GM12878 (cell line): ENCODE results near the gene SLC25A3. TPM values are rescaled to one million over a fixed set of nuclear protein-coding genes. Genes with fewer than 3 reads are reported as not detected.

ENCODE experiments used
- ATAC-seq: fragments of 200-7000 bp; cut with Tn5 transposase; 3 replicates; pipeline ENCODE4 v1.9.1; 2020; ENCODE audit warnings: mild to moderate bottlenecking, moderate library complexity
- BruUV-seq: library from RNA; stranded (reverse); fragments of 400-500 nt; replicated peaks from 2 replicates; lab custom pipeline; 2021; lab: Mats Ljungman, UMichigan
- CTCF ChIA-PET: fragments of 300-600 bp; sonication (Branson Sonifier 250); formaldehyde crosslinking; extraction: SDS; loops from one replicate; lab custom pipeline; 2021; ENCODE audit warnings: inconsistent platforms; lab: Yijun Ruan, JAX
- POLR2A ChIA-PET: fragments of 350-600 bp; formaldehyde crosslinking; extraction: SDS; loops from one replicate; lab custom pipeline; 2021; ENCODE audit warnings: inconsistent platforms; lab: Charles Lee
- RAD21 ChIA-PET: fragments of 300-600 bp; sonication (Branson Sonifier 250); formaldehyde crosslinking; loops from one replicate; lab custom pipeline; 2023; ENCODE audit warnings: antibody characterized with exemption; ENCODE audit not compliant: unreplicated experiment; lab: Charles Lee
- SMC1A ChIA-PET: fragments of 300-600 bp; sonication (Branson Sonifier 250); formaldehyde crosslinking; loops from one replicate; lab custom pipeline; 2023; ENCODE audit not compliant: unreplicated experiment, uncharacterized antibody; lab: Charles Lee
- DNase-seq: peaks from one replicate; pipeline ENCODE4 v3.0.0-alpha.2; 2011; ENCODE audit warnings: low read depth, low spot score
- FAIRE-seq: peaks from 3 replicates; lab custom pipeline; 2011; peaks lifted over from hg19 to GRCh38; lab: Jason Lieb, UNC
- H2AFZ ChIP-seq: 2 replicates; pipeline ENCODE4 v1.6.0; 2011; ENCODE audit warnings: low read depth, low read length, control low read depth; ENCODE audit not compliant: control insufficient read depth
- H3K27ac ChIP-seq: 2 replicates; pipeline ENCODE4 v1.5.1; 2011; ENCODE audit warnings: control low read depth; ENCODE audit not compliant: control insufficient read depth, insufficient read depth
- H3K27me3 ChIP-seq, 2 experiments: replicated peaks in 1 of 2; 2 replicates each; pipeline versions ENCODE4 v1.6.0 to v1.6.1; 2011; ENCODE audit warnings: low read length in 1 of 2; ENCODE audit not compliant: control insufficient read depth in 2 of 2, insufficient read depth in 2 of 2
- H3K36me3 ChIP-seq, 2 experiments: 2 replicates each; pipeline ENCODE4 v1.5.1; 2011; ENCODE audit warnings: low read length in 1 of 2; ENCODE audit not compliant: control insufficient read depth in 2 of 2, insufficient read depth in 2 of 2
- H3K4me1 ChIP-seq: 2 replicates; pipeline ENCODE4 v1.6.1; 2011; ENCODE audit warnings: mild to moderate bottlenecking, low read length, moderate library complexity, mixed read lengths; ENCODE audit not compliant: control insufficient read depth, insufficient read depth
- H3K4me2 ChIP-seq: 2 replicates; pipeline ENCODE4 v1.6.0; 2011; ENCODE audit warnings: control low read depth; ENCODE audit not compliant: control insufficient read depth, insufficient read depth
- H3K4me3 ChIP-seq: fragments of 200-600 bp; sonication (generic); 2 replicates; pipeline ENCODE4 v1.5.1; 2016
- H3K79me2 ChIP-seq: 2 replicates; pipeline ENCODE4 v1.6.0; 2011; ENCODE audit warnings: low read length; ENCODE audit not compliant: control insufficient read depth, insufficient read depth
- H3K9ac ChIP-seq: 2 replicates; pipeline ENCODE4 v1.8.0; 2011; ENCODE audit warnings: low read length, control low read depth, mixed read lengths; ENCODE audit not compliant: control insufficient read depth, insufficient read depth
- H3K9me3 ChIP-seq: replicated peaks from 3 replicates; pipeline ENCODE4 v1.5.1; 2011; ENCODE audit warnings: mild to moderate bottlenecking, low read length; ENCODE audit not compliant: control insufficient read depth, insufficient read depth
- H4K20me1 ChIP-seq: 2 replicates; pipeline ENCODE4 v1.6.0; 2011; ENCODE audit not compliant: control insufficient read depth, insufficient read depth
- ASH2L ChIP-seq: fragments of 300-600, 200-600 bp; sonication (generic); IDR thresholded peaks from 2 replicates; pipeline ENCODE4 v1.6.1; 2017; ENCODE audit warnings: low read depth, mild to moderate bottlenecking, borderline replicate concordance
- EED ChIP-seq: sonication (generic); IDR thresholded peaks from 2 replicates; pipeline ENCODE4 v1.6.1; 2016; ENCODE audit warnings: antibody characterized with exemption, low read depth
- EP300 ChIP-seq, 2 experiments: fragments of 150-350 bp in 1 of 2; IDR thresholded peaks; 2 replicates each; pipeline ENCODE4 v1.6.1; 2011 to 2012; ENCODE audit warnings: low read depth in 2 of 2, low read length in 2 of 2, borderline replicate concordance in 1 of 2, improper control_type of control experiment in 1 of 2, inconsistent platforms in 1 of 2; ENCODE audit not compliant: control insufficient read depth in 1 of 2
- MEF2B ChIP-seq: fragments of 450-650 bp; IDR thresholded peaks from 2 replicates; pipeline ENCODE4 v1.6.1; 2018; ENCODE audit warnings: mild to moderate bottlenecking, moderate library complexity; ENCODE audit not compliant: partially characterized antibody, poor library complexity, severe bottlenecking
- NFYA ChIP-seq: IDR thresholded peaks from 2 replicates; pipeline ENCODE4 v1.6.1; 2011; ENCODE audit warnings: low read depth, mild to moderate bottlenecking, low read length, improper control_type of control experiment, borderline replicate concordance
- NKRF ChIP-seq: fragments of 450-650 bp; conservative IDR thresholded peaks from 2 replicates; pipeline ENCODE4 v1.6.1; 2017; ENCODE audit warnings: mild to moderate bottlenecking, moderate library complexity
- PAX5 ChIP-seq: IDR thresholded peaks from 2 replicates; pipeline ENCODE4 v1.6.1; 2011; ENCODE audit warnings: low read depth, low read length, borderline replicate concordance
- PAX8 ChIP-seq: fragments of 450-650 bp; IDR thresholded peaks from 2 replicates; pipeline ENCODE4 v1.6.1; 2017; ENCODE audit warnings: mild to moderate bottlenecking, moderate library complexity
- POU2F2 ChIP-seq: IDR thresholded peaks from 3 replicates; pipeline ENCODE4 v1.6.1; 2011; ENCODE audit warnings: low read depth, mild to moderate bottlenecking, low read length, borderline replicate concordance
- SIN3A ChIP-seq: IDR thresholded peaks from 2 replicates; pipeline ENCODE4 v1.6.1; 2012; ENCODE audit warnings: low read depth, low read length, improper control_type of control experiment
- SMAD5 ChIP-seq: IDR thresholded peaks from 2 replicates; pipeline ENCODE4 v1.6.1; 2016; ENCODE audit warnings: antibody characterized with exemption, low read depth
- ZNF384 ChIP-seq: IDR thresholded peaks from 2 replicates; pipeline ENCODE4 v1.6.1; 2012; ENCODE audit warnings: low read depth, mild to moderate bottlenecking, low read length, improper control_type of control experiment, borderline replicate concordance
- ZNF687 ChIP-seq: fragments of 450-650 bp; IDR thresholded peaks from 2 replicates; pipeline ENCODE4 v1.6.1; 2017; ENCODE audit warnings: mild to moderate bottlenecking, moderate library complexity
- WGBS: methylation state at CpG from one replicate; pipeline ENCODE4 v1.1.6; 2016; ENCODE audit warnings: low lambda C conversion rate; ENCODE audit not compliant: insufficient replicate concordance, insufficient coverage; ENCODE audit errors: missing lambda C conversion rate; 5-methylcytosine and 5-hydroxymethylcytosine counted together
- in situ Hi-C: fragments of 300-500 bp; cut with MboI; formaldehyde crosslinking; loops from 9 replicates; pipeline ENCODE4 v1.14.3; 2018; ENCODE audit warnings: mixed read lengths
- intact Hi-C: fragments of 100-400 bp; cut with micrococcal nuclease; formaldehyde crosslinking; loops from one replicate; pipeline ENCODE4 v1.14.2; 2022; ENCODE audit not compliant: unreplicated experiment
- polyA plus RNA-seq, 11 experiments: library from polyadenylated mRNA; depleted of rRNA in 4 of 11; unstranded in 6 of 11; stranded (reverse) in 5 of 11; fragments of >200 nt; fragmentation: Nextera tagmentation in 4 of 11; fragmentation: Illumina TruSeq in 1 of 11; extraction: Ambion mirVana in 4 of 11; extraction: Trizol in 1 of 11; gene quantifications; 1 replicate in 1 of 11; 2 replicates in 10 of 11; pipeline versions ENCODE4 v1.2.1 to v1.2.3, GENCODE V29; 2011 to 2016; ENCODE audit warnings: inconsistent platforms in 2 of 11, missing spikeins in 2 of 11, low read depth in 1 of 11
- total RNA-seq, 4 experiments: library from RNA; depleted of rRNA in 3 of 4; stranded (reverse); fragments of >200 nt in 3 of 4; fragmentation: Illumina TruSeq in 1 of 4; extraction: Trizol in 1 of 4; gene quantifications; 2 replicates each; pipeline versions ENCODE4 v1.2.1 to v1.2.3, GENCODE V29; 2013 to 2021

The SLC25A3 gene
- total and polyA plus RNA-seq, 10 of the 15 experiments (the other 5 are each of a cell fraction or from before 2014, with no cell fraction given) = 314 to 700 (median 589) TPM

GRCh38 chr12:98582093-98582492, 11.4 kb upstream of the SLC25A3 start (continued):
- TF ChIP-seq ZNF687 (no peak), EED (no peak)

GRCh38 chr12:98587084-98587483, 6.4 kb upstream of the SLC25A3 start:
- H3K79me2 ChIP-seq = no peaks in the 10 kb centered on the region
- no peaks in the 10 kb centered on the region for H3K36me3 ChIP-seq
- FAIRE-seq = no peak
- ChIA-PET RAD21 (no interaction called here), POLR2A (no interaction called here), SMC1A (interaction anchor here (2.2 kb wide), 1 partner anchor 20 kb away, joined by 6 read pairs; no protein-coding TSS in a partner anchor), CTCF (interaction anchor here (2.1 to 4.2 kb wide), 2 partner anchors 20 to 21 kb away, joined by 5 to 19 read pairs; no protein-coding TSS in a partner anchor)
- no peak overlapping the region for H3K4me2 ChIP-seq
- H3K9ac ChIP-seq = no peak overlapping the region
- no peaks in the 10 kb centered on the region for H3K9me3 ChIP-seq
- H2AFZ ChIP-seq = no peak overlapping the region
- intact Hi-C loops = no loop called here
- no peak for DNase-seq
- no peak overlapping the region for H3K27ac ChIP-seq
- H3K4me3 ChIP-seq = no peak overlapping the region
- BruUV-seq = no TSS peak
- no peaks in the 10 kb centered on the region for H4K20me1 ChIP-seq
- in situ Hi-C loops = no loop called here
- ATAC-seq = no peak
- no peaks in the 10 kb centered on the region for H3K4me1 ChIP-seq
- no peaks in the 10 kb centered on the region for H3K27me3 ChIP-seq
- 72% methylated on average over 5 of the region's 5 CpGs for WGBS
- TF ChIP-seq SIN3A (no peak), NKRF (no peak), PAX8 (no peak), NFYA (no peak), PAX5 (no peak), MEF2B (no peak), ASH2L (no peak), EP300 (IDR thresholded peaks at IDR 0.05; ENCODE audit: borderline replicate concordance in 1 of 2, control insufficient read depth in 1 of 2, low read depth in 2 of 2, low read length in 2 of 2) (no peak), ZNF384 (no peak), POU2F2 (no peak), SMAD5 (no peak)
